WTC11 (cell line): Measurements from ENCODE around the gene RGL2. TPM values are rescaled to one million over a fixed set of nuclear protein-coding genes. Genes with fewer than 3 reads are reported as not detected.

ENCODE experiments used
- ATAC-seq: fragments of 200-7000 bp; cut with Tn5 transposase; 2 replicates; pipeline ENCODE4 v1.10.0; 2021; ENCODE audit warnings: mild to moderate bottlenecking, moderate library complexity
- CTCF ChIA-PET: fragments of 300-600 bp; sonication (Branson Sonifier 250); formaldehyde crosslinking; loops from one replicate; lab custom pipeline; 2021; ENCODE audit warnings: antibody characterized with exemption; lab: Charles Lee
- POLR2A ChIA-PET: fragments of 350-600 bp; sonication (Branson Sonifier 250); formaldehyde crosslinking; loops from one replicate; lab custom pipeline; 2021; ENCODE audit warnings: antibody characterized with exemption; lab: Charles Lee
- DNase-seq: peaks from one replicate; pipeline ENCODE4 v3.0.0; 2021; ENCODE audit warnings: low spot score
- H3K27ac Mint-ChIP-seq: 2 replicates; pipeline ENCODE4 v1.8.0; 2021; ENCODE audit warnings: mixed read lengths
- H3K27me3 Mint-ChIP-seq: 2 replicates; pipeline ENCODE4 v1.8.0; 2021; ENCODE audit warnings: low read depth, mild to moderate bottlenecking, moderate library complexity, mixed read lengths
- H3K36me3 Mint-ChIP-seq: 2 replicates; pipeline ENCODE4 v1.8.0; 2021; ENCODE audit warnings: mixed read lengths
- H3K4me1 Mint-ChIP-seq: 2 replicates; pipeline ENCODE4 v1.8.0; 2022; ENCODE audit warnings: mixed read lengths
- H3K4me3 Mint-ChIP-seq: 2 replicates; pipeline ENCODE4 v1.8.0; 2021; ENCODE audit warnings: mild to moderate bottlenecking, moderate library complexity, mixed read lengths
- H3K9me3 Mint-ChIP-seq: 2 replicates; pipeline ENCODE4 v1.8.0; 2021; ENCODE audit warnings: mixed read lengths
- ARID4B ChIP-seq: sonication (generic); formaldehyde crosslinking; IDR thresholded peaks from 2 replicates; pipeline ENCODE4 v1.8.0; 2023; ENCODE audit warnings: missing genetic modification reagents, mild to moderate bottlenecking, borderline replicate concordance
- ATF1 ChIP-seq: sonication (generic); formaldehyde crosslinking; IDR thresholded peaks from 2 replicates; pipeline ENCODE4 v1.8.1; 2023; ENCODE audit warnings: mild to moderate bottlenecking, moderate library complexity, missing genetic modification reagents
- CDX4 ChIP-seq: fragments of 250-450 bp; sonication (Bioruptor Pico); IDR thresholded peaks from 2 replicates; pipeline ENCODE4 v1.9.0; 2021; ENCODE audit warnings: moderate library complexity, mild to moderate bottlenecking, inconsistent platforms, borderline replicate concordance
- CTCF ChIP-seq: fragments of 200-600 bp; IDR thresholded peaks from 2 replicates; pipeline ENCODE4 v1.8.0; 2022; ENCODE audit warnings: antibody characterized with exemption
- E2F4 ChIP-seq: sonication (generic); formaldehyde crosslinking; IDR thresholded peaks from 2 replicates; pipeline ENCODE4 v1.8.1; 2022; ENCODE audit warnings: low read depth, mild to moderate bottlenecking, moderate library complexity, missing genetic modification reagents, borderline replicate concordance
- FOXP1 ChIP-seq: sonication (generic); formaldehyde crosslinking; IDR thresholded peaks from 2 replicates; pipeline ENCODE4 v1.8.0; 2022; ENCODE audit warnings: missing genetic modification reagents, mild to moderate bottlenecking, moderate library complexity, borderline replicate concordance
- IRF2 ChIP-seq: sonication (generic); formaldehyde crosslinking; IDR thresholded peaks from 2 replicates; pipeline ENCODE4 v1.8.0; 2022; ENCODE audit warnings: low read depth, missing genetic modification reagents, borderline replicate concordance
- JUN ChIP-seq: sonication (generic); formaldehyde crosslinking; IDR thresholded peaks from 2 replicates; pipeline ENCODE4 v1.8.0; 2023; ENCODE audit warnings: mild to moderate bottlenecking, missing genetic modification reagents
- MXD4 ChIP-seq: fragments of 250-450 bp; sonication (Bioruptor Pico); IDR thresholded peaks from 2 replicates; pipeline ENCODE4 v1.8.0; 2021; ENCODE audit warnings: mild to moderate bottlenecking, moderate library complexity, borderline replicate concordance
- MYBL2 ChIP-seq: sonication (generic); formaldehyde crosslinking; IDR thresholded peaks from 2 replicates; pipeline ENCODE4 v1.8.1; 2023; ENCODE audit warnings: mild to moderate bottlenecking, moderate library complexity, missing genetic modification reagents
- NFATC4 ChIP-seq: fragments of 250-450 bp; sonication (Bioruptor Pico); IDR thresholded peaks from 2 replicates; pipeline ENCODE4 v1.9.0; 2021; ENCODE audit warnings: mild to moderate bottlenecking
- NFE2L1 ChIP-seq: sonication (generic); formaldehyde crosslinking; IDR thresholded peaks from 2 replicates; pipeline ENCODE4 v1.8.1; 2023; ENCODE audit warnings: missing genetic modification reagents
- NR2C2 ChIP-seq: sonication (generic); formaldehyde crosslinking; IDR thresholded peaks from 2 replicates; pipeline ENCODE4 v1.8.0; 2022; ENCODE audit warnings: mild to moderate bottlenecking, missing genetic modification reagents
- OVOL2 ChIP-seq: fragments of 250-450 bp; sonication (Bioruptor Pico); IDR thresholded peaks from 2 replicates; pipeline ENCODE4 v1.9.0; 2021; ENCODE audit warnings: mild to moderate bottlenecking, borderline replicate concordance
- TCF7 ChIP-seq: sonication (generic); formaldehyde crosslinking; IDR thresholded peaks from 2 replicates; pipeline ENCODE4 v1.8.0; 2022; ENCODE audit warnings: mild to moderate bottlenecking, low read depth, missing genetic modification reagents, moderate library complexity
- ZMAT4 ChIP-seq: fragments of 250-450 bp; sonication (Bioruptor Pico); IDR thresholded peaks from 2 replicates; pipeline ENCODE4 v1.9.0; 2021; ENCODE audit warnings: mild to moderate bottlenecking
- ZNF263 ChIP-seq: sonication (generic); formaldehyde crosslinking; IDR thresholded peaks from 2 replicates; pipeline ENCODE4 v1.8.1; 2022; ENCODE audit warnings: low read depth, mild to moderate bottlenecking, moderate library complexity, missing genetic modification reagents
- total RNA-seq: library from RNA; stranded (reverse); gene quantifications from 3 replicates; pipeline ENCODE4 v1.2.3, GENCODE V29; 2021

The RGL2 gene
- total RNA-seq, 1 experiment from 2014 or later: 77.1 TPM

GRCh38 chr6:33278392-33278741 is 20.4 kb downstream of the RGL2 start:
- Mint-ChIP-seq H3K27ac (no peak overlapping the region), H3K4me1 (peaks cover 43% of the 10 kb centered on the region), H3K9me3 (no peaks in the 10 kb centered on the region), H3K27me3 (no peaks in the 10 kb centered on the region), H3K4me3 (peak overlapping the region; percentile 82), H3K36me3 (peaks cover 38% of the 10 kb centered on the region)
- ATAC-seq (no peak), DNase-seq (no peak)
- CTCF ChIA-PET: interaction anchor here (0.6 to 3.1 kb wide), 11 partner anchors 11 to 354 kb away, joined by 3 to 40 read pairs (median 11); partner anchors contain the start of genes PFDN6, PHF1, RGL2 and WDR46
- POLR2A ChIA-PET: interaction anchor here (0.9 to 3.2 kb wide), 4 partner anchors 11 to 307 kb away, joined by 3 to 27 read pairs (median 6); partner anchors contain the start of genes PFDN6, WDR46 and ZBTB22
- TF ChIP-seq CTCF (no peak), MXD4 (CRISPR knock-in tag) (no peak), CDX4 (CRISPR knock-in tag) (no peak), IRF2 (no peak), E2F4 (CRISPR knock-in tag) (no peak)

- CTCF ChIA-PET: interaction anchor here (0.6 to 3.1 kb wide), 39 partner anchors 12 to 1329 kb away, joined by 3 to 40 read pairs (median 5); partner anchors contain the start of genes BAK1, HSD17B8, PFDN6 and PHF1
- ATAC-seq: peak; percentile 0; the same call in 1 of the 2 replicates
- Mint-ChIP-seq H3K27ac (peak overlapping the region; percentile 97), H3K27me3 (no peaks in the 10 kb centered on the region), H3K4me1 (peaks cover 48% of the 10 kb centered on the region), H3K9me3 (no peaks in the 10 kb centered on the region), H3K36me3 (peaks cover 44% of the 10 kb centered on the region)
- TF ChIP-seq ARID4B (0 out of 2 replicates have a peak, but pooled peaks have one; percentile 11), MYBL2 (CRISPR knock-in tag) (no peak)
- TF ChIP-seq, all 79 proteins: peak for 1
- DNase-seq: peak; percentile 32
- peak overlapping the region; percentile 82 for H3K4me3 Mint-ChIP-seq
- POLR2A ChIA-PET: interaction anchor here (0.6 to 3.2 kb wide), 16 partner anchors 12 to 306 kb away, joined by 3 to 27 read pairs (median 4); partner anchors contain the start of genes PFDN6, RGL2, TAPBP and WDR46
These were observed 20.9 kb downstream of the RGL2 start for GRCh38 chr6:33277663-33278391.

GRCh38 chr6:33276864-33277662 is 21.7 kb downstream of the RGL2 start, which contains the start of gene B3GALT4:
B3GALT4 (plus strand) TSS chr6:33277123; CDS start chr6:33277420, 297 bp downstream.
- ChIA-PET CTCF (interaction anchor here (0.6 to 3.1 kb wide), 38 partner anchors 8 to 308 kb away, joined by 3 to 40 read pairs (median 5); partner anchors contain the start of genes BAK1, HSD17B8, PFDN6 and PHF1), POLR2A (interaction anchor here (0.6 to 3.2 kb wide), 15 partner anchors 12 to 305 kb away, joined by 3 to 27 read pairs (median 5); partner anchors contain the start of genes PFDN6, RGL2, TAPBP and WDR46)
- no peaks in the 10 kb centered on the region for H3K27me3 Mint-ChIP-seq
- H3K4me1 Mint-ChIP-seq: peaks cover 54% of the 10 kb centered on the region
- H3K4me3 Mint-ChIP-seq: peak within 1 kb of the TSS; percentile 96
- H3K36me3 Mint-ChIP-seq: peaks cover 51% of the 10 kb centered on the region
- DNase-seq (peak; percentile 89), ATAC-seq (peak; percentile 74)
- H3K27ac Mint-ChIP-seq: peak within 1 kb of the TSS; percentile 100
- H3K9me3 Mint-ChIP-seq: no peaks in the 10 kb centered on the region
- TF ChIP-seq JUN (CRISPR knock-in tag) (no peak; the same call in 1 of the 2 replicates), NR2C2 (CRISPR knock-in tag) (no peak; the same call in 1 of the 2 replicates), NFE2L1 (CRISPR knock-in tag) (peak; percentile 70; the same call in 1 of the 2 replicates), OVOL2 (peak; percentile 68; the same call in 1 of the 2 replicates), CDX4 (CRISPR knock-in tag) (no peak), FOXP1 (peak; percentile 97), ZMAT4 (CRISPR knock-in tag) (peak; percentile 55; the same call in 1 of the 2 replicates), MXD4 (CRISPR knock-in tag) (no peak), ATF1 (CRISPR knock-in tag) (0 out of 2 replicates have a peak, but pooled peaks have one; percentile 67), ZNF263 (CRISPR knock-in tag) (peak; percentile 62; the same call in 1 of the 2 replicates), TCF7 (CRISPR knock-in tag) (peak; percentile 28; the same call in 1 of the 2 replicates), NFATC4 (CRISPR knock-in tag) (peak; percentile 98)
